GM18526 (cell line): ENCODE data around the gene RFT1.

Source experiments
- POLR2A ChIP-seq: IDR thresholded peaks from 3 replicates; pipeline ENCODE4 v1.6.1; 2011; ENCODE audit not compliant: insufficient read length; ENCODE audit errors: extremely low read depth

RFT1 gene

GRCh38 chr3:53101956-53102355 lies 28.3 kb downstream of the RFT1 start:
- TF ChIP-seq POLR2A = no peak

GRCh38 chr3:53100818-53101466 lies 29.3 kb downstream of the RFT1 start:
- no peak for TF ChIP-seq POLR2A

- TF ChIP-seq POLR2A = no peak
These were observed 32.3 kb downstream of the RFT1 start for GRCh38 chr3:53097887-53098286.

GRCh38 chr3:53092942-53093341 lies 37.3 kb downstream of the RFT1 start:
- TF ChIP-seq POLR2A = no peak

GRCh38 chr3:53092216-53092615 lies 38.0 kb downstream of the RFT1 start:
- TF ChIP-seq POLR2A = no peak

- no peak for TF ChIP-seq POLR2A
These were observed 39.2 kb downstream of the RFT1 start for GRCh38 chr3:53091011-53091410.

- no peak for TF ChIP-seq POLR2A
These were observed 40.7 kb downstream of the RFT1 start for GRCh38 chr3:53089511-53089910.

- no peak for TF ChIP-seq POLR2A
These were observed 44.8 kb downstream of the RFT1 start for GRCh38 chr3:53085476-53085875.

GRCh38 chr3:53084310-53085001 lies 45.8 kb downstream of the RFT1 start:
- TF ChIP-seq POLR2A = no peak

GRCh38 chr3:53083949-53084309 lies 46.3 kb downstream of the RFT1 start:
- no peak for TF ChIP-seq POLR2A

GRCh38 chr3:53083521-53083920 lies 46.7 kb downstream of the RFT1 start:
- TF ChIP-seq POLR2A = no peak

GRCh38 chr3:53082736-53083135 lies 47.5 kb downstream of the RFT1 start:
- TF ChIP-seq POLR2A = no peak

GRCh38 chr3:53081318-53081717 lies 48.9 kb downstream of the RFT1 start:
- no peak for TF ChIP-seq POLR2A

- TF ChIP-seq POLR2A = no peak
These were observed 49.5 kb downstream of the RFT1 start for GRCh38 chr3:53080612-53081205.

GRCh38 chr3:53079791-53080555 lies 50.3 kb downstream of the RFT1 start:
- no peak for TF ChIP-seq POLR2A

- no peak for TF ChIP-seq POLR2A
These were observed 51.1 kb downstream of the RFT1 start for GRCh38 chr3:53079147-53079546.
